Measurements from ENCODE around the gene CCT2.

The CCT2 gene

GRCh38 chr12:69642531-69642930 lies 57.3 kb downstream of the CCT2 start:
- no peak for DNase-seq (ENCODE audit: low read depth)

- no peak for DNase-seq (ENCODE audit: low read depth)
Measured at GRCh38 chr12:69644511-69644910, 59.3 kb downstream of the CCT2 start.

GRCh38 chr12:69645031-69645430 lies 59.8 kb downstream of the CCT2 start:
- no peak for DNase-seq (ENCODE audit: low read depth)

- no peak for DNase-seq (ENCODE audit: low read depth)
Measured at GRCh38 chr12:69647178-69647577, 61.9 kb downstream of the CCT2 start.

GRCh38 chr12:69648476-69648875 lies 63.2 kb downstream of the CCT2 start:
- no peak for DNase-seq (ENCODE audit: low read depth)

GRCh38 chr12:69649529-69649928 lies 64.3 kb downstream of the CCT2 start:
- no peak for DNase-seq (ENCODE audit: low read depth)

Data from CMK (cell line).